WERI-Rb-1 (cell line): Measurements from ENCODE around the gene ERCC6L2.

Experiments used
- DNase-seq: peaks from one replicate; pipeline ENCODE4 v3.0.0-alpha.2; 2020
- H3K27ac ChIP-seq: fragments of 250-450 bp; sonication (Bioruptor Pico); 2 replicates; pipeline ENCODE4 v1.5.1; 2020; ENCODE audit warnings: mild to moderate bottlenecking, moderate library complexity
- H3K27me3 ChIP-seq: fragments of 250-450 bp; sonication (Bioruptor Pico); 2 replicates; pipeline ENCODE4 v1.5.1; 2021; ENCODE audit warnings: mild to moderate bottlenecking, low read depth, moderate library complexity; ENCODE audit not compliant: insufficient read depth, severe bottlenecking
- H3K36me3 ChIP-seq: fragments of 250-450 bp; sonication (Bioruptor Pico); 2 replicates; pipeline ENCODE4 v1.5.1; 2020; ENCODE audit warnings: mild to moderate bottlenecking, moderate library complexity
- H3K4me3 ChIP-seq: 2 replicates; pipeline ENCODE4 v1.5.1; 2011; ENCODE audit warnings: low read depth, mild to moderate bottlenecking, control low read depth, low read length
- H3K9me3 ChIP-seq: fragments of 250-450 bp; sonication (Bioruptor Pico); 2 replicates; pipeline ENCODE4 v1.5.1; 2021; ENCODE audit warnings: mild to moderate bottlenecking, moderate library complexity; ENCODE audit not compliant: severe bottlenecking
- CTCF ChIP-seq: IDR thresholded peaks from 2 replicates; pipeline ENCODE4 v1.5.1; 2011; ENCODE audit warnings: low read depth, mild to moderate bottlenecking, control low read depth, inconsistent platforms, low read length

Gene ERCC6L2

DNA sequence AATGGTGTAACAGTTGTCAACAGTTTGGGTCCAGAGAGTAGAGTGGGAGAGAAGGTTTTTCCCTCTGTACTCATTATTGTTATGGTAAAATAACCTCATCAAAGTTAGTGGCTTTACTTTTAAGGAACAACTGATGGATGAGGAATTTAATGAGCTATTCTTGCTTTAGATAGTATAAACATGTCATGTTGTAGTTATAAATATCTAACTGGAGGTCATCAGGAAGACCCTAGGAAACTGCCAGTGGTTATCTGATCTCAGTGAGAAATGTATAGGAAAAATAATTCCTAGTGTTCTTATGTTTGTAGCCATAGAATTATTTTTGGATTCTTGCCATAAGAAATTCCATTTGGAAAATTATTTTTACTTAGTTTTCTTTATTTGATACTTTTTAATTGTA, 4.1 kb downstream of the ERCC6L2 start:
- Histone ChIP-seq H3K4me3 (no peak overlapping the region), H3K27ac (no peak overlapping the region), H3K9me3 (no peaks in the 10 kb centered on the region), H3K27me3 (no peaks in the 10 kb centered on the region), H3K36me3 (peaks cover 26% of the 10 kb centered on the region)
- no peak for DNase-seq
- TF ChIP-seq CTCF, result no peak

GRCh38 chr9:95880021-95880690, 4.7 kb downstream of the ERCC6L2 start:
- Histone ChIP-seq H3K27me3 (no peaks in the 10 kb centered on the region), H3K36me3 (peaks cover 32% of the 10 kb centered on the region), H3K9me3 (no peaks in the 10 kb centered on the region), H3K27ac (no peak overlapping the region), H3K4me3 (no peak overlapping the region)
- DNase-seq, result no peak
- TF ChIP-seq CTCF, result no peak

- Histone ChIP-seq H3K9me3 (no peaks in the 10 kb centered on the region), H3K27me3 (no peaks in the 10 kb centered on the region), H3K36me3 (peaks cover 33% of the 10 kb centered on the region), H3K27ac (no peak overlapping the region), H3K4me3 (no peak overlapping the region)
- no peak for TF ChIP-seq CTCF
- no peak for DNase-seq
These were observed 12.5 kb downstream of the ERCC6L2 start for GRCh38 chr9:95887926-95888497.

- no peak overlapping the region for H3K27ac ChIP-seq
- peaks cover 15% of the 10 kb centered on the region for H3K36me3 ChIP-seq
- no peak for TF ChIP-seq CTCF
- no peaks in the 10 kb centered on the region for H3K27me3 ChIP-seq
- H3K9me3 ChIP-seq, result no peaks in the 10 kb centered on the region
- DNase-seq, result no peak
- H3K4me3 ChIP-seq, result no peak overlapping the region
These were observed 15.1 kb downstream of the ERCC6L2 start for GRCh38 chr9:95890594-95890993.

GRCh38 chr9:95891067-95891671, 15.7 kb downstream of the ERCC6L2 start:
- Histone ChIP-seq H3K27ac (no peak overlapping the region), H3K36me3 (peaks cover 15% of the 10 kb centered on the region; the same call in 1 of the 2 replicates), H3K27me3 (no peaks in the 10 kb centered on the region), H3K9me3 (no peaks in the 10 kb centered on the region), H3K4me3 (no peak overlapping the region)
- no peak for TF ChIP-seq CTCF
- DNase-seq, result no peak

GRCh38 chr9:95892690-95893089, 17.2 kb downstream of the ERCC6L2 start:
- Histone ChIP-seq H3K27ac (no peak overlapping the region), H3K36me3 (peaks cover 8% of the 10 kb centered on the region; the same call in 1 of the 2 replicates), H3K9me3 (no peaks in the 10 kb centered on the region), H3K4me3 (no peak overlapping the region), H3K27me3 (no peaks in the 10 kb centered on the region)
- TF ChIP-seq CTCF, result no peak
- DNase-seq, result no peak
